Suppressor macrophage (primary cell): ENCODE results near the gene CYTH1.
A peak's percentile ranks its signal among the peaks of the same experiment; 100 is the strongest.

Source experiments
- DNase-seq, 4 experiments: peaks; one replicate each; pipeline ENCODE4 v3.0.0-alpha.2; 2020 to 2022

Gene CYTH1

GRCh38 chr17:78645421-78646295 lies 136.4 kb downstream of the CYTH1 start:
- DNase-seq = peak; percentile 97 to 99 (median 98)

GRCh38 chr17:78644931-78645351 lies 137.1 kb downstream of the CYTH1 start:
- no peak for DNase-seq

DNA sequence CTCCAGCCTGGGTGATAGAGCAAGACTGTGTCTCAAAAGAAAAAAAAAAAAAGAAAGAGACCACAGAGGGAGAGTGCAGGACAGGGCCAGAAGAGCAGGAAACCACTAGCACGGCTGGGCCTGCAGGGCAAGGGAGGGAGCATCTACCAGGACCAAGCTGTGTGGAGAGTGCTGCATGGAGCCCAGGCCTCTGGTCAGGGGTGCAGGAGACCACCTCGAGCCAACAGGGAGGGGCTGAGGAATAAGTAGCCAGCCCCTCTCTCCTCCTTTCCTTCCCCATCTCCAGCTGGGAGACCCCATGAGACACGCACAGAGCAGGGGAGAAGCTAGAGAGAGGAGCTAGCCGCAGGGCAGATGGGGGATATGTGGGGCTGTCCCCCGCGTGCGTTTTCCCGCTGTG lies 137.8 kb downstream of the CYTH1 start:
- no peak for DNase-seq

DNA sequence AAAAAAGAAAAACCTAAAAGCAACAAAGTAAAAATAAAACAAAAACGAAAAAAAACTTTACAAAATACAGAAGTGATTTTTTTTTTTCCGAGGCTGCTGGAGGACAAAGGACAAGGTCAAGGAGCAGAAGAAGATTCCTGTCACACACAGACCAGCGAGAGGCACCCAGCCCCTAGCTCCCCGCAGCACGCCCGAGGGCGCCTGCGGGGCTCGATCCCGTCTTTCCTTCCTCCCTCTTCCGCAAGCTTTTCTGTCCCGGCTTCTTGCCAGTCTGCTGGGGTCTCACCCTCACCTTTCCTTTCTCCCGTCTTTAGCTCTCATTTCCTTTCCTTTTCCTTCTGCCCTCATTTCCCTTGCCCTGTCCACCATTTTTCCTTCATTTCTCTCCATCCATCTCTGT lies 138.7 kb downstream of the CYTH1 start:
- no peak for DNase-seq

GRCh38 chr17:78642707-78643106 lies 139.4 kb downstream of the CYTH1 start:
- no peak for DNase-seq

- no peak for DNase-seq
Measured at GRCh38 chr17:78641666-78642065, 140.4 kb downstream of the CYTH1 start.

GRCh38 chr17:78641243-78641642 lies 140.8 kb downstream of the CYTH1 start:
- DNase-seq = no peak

GRCh38 chr17:78640700-78641099 lies 141.4 kb downstream of the CYTH1 start:
- no peak for DNase-seq

GRCh38 chr17:78637643-78638420 lies 144.2 kb downstream of the CYTH1 start:
- DNase-seq = peak in 3 of 4 experiments; percentile 55 to 59 (median 57)

GRCh38 chr17:78637146-78637545 lies 144.9 kb downstream of the CYTH1 start:
- DNase-seq = no peak

DNA sequence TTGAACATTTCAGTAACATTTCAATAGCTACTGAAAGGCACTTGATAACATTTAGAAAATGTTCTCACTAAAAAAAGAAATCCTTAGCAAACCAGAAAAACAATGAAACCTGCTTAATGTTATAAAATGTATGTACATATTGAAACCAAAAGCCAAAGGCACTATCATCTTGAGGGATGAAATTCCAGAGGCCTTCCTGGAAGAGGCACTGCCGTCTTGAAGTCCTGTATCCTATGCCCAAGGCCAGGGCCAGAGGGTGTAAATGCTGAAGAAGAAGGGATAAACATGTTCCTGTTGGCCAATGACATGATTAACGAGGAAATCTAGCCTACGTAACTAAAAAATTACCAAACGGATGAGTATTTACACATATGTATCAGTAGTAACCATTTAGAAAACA lies 147.9 kb downstream of the CYTH1 start:
- no peak for DNase-seq

DNA sequence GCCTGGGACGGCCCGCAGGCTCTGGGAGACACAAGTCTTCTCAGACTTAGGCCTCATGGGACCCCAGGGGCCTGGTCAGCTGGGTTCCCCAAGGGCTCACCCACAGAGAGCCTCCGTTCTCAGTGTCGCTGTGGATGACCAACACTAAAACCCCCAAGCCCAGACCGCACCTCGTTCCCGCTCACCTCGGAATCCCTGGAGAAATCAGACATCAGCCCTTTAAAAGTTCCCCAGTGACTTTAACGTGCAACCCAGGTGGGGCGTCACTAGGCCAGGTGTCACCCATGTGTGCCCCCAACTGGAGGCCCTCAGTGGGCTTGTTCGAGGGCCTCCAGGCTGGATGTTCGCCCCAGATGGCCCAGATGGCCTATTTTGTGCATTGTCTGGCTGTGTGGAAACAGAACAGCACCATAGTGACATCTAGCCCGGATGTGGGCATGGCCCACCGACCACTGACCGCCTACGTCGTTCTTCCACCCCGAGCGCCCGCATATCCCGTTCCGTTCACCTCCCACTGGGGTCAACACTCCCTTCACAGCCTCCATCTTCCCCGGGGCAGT lies 152.6 kb downstream of the CYTH1 start:
- DNase-seq = no peak

- DNase-seq = no peak
Measured at GRCh38 chr17:78628547-78629435, 153.3 kb downstream of the CYTH1 start.

GRCh38 chr17:78624324-78625151 lies 157.5 kb downstream of the CYTH1 start:
- no peak for DNase-seq
